Subcutaneous adipose tissue (tissue), 4 donors: ENCODE data around the gene MYH10. TPM values are rescaled to one million over a fixed set of nuclear protein-coding genes. Genes with fewer than 3 reads are reported as not detected.

Source experiments
- CTCF ChIP-seq: fragments of 450-650 bp; IDR thresholded peaks from one replicate; pipeline ENCODE4 v1.5.1; 2016; ENCODE audit warnings: low read depth, mild to moderate bottlenecking, control low read depth, antibody characterized with exemption, moderate library complexity
- total RNA-seq, 4 donors: library from RNA; depleted of rRNA; stranded (reverse); fragments of >200 nt; gene quantifications; one replicate each; pipeline ENCODE4 v1.1.0, GENCODE V29; 2016

The MYH10 gene
- total RNA-seq, 4 donors from 2014 or later = 39.8 to 70.6 (median 47.9) TPM

GRCh38 chr17:8629371-8630226, 926 bp downstream of the MYH10 start:
- TF ChIP-seq CTCF = no peak

DNA sequence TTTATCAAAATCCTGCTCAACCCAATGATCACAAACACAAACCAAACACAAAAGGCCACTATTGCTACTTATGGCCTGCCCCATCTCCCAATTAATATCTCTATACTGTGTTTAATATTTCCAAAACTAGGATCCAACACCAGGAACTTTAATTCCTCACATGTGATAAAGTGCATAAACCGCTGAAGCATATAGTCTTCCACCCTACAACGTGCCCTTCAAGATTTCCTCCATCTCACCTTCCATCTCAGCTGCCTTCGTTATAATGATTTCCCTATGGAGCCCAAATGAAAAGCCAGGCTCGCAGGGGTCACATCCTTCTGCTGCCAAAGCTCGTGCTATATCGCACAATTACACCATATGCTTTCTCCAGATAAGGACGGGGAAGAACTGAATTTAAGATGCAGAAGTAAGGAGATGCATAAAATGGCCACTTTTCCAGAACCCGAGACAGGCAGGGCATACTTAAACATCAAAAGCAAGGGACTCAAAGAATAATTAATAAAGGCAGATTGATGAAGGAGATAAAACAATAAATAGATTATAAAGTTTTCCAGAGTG, 1.8 kb downstream of the MYH10 start:
- TF ChIP-seq CTCF = no peak

- TF ChIP-seq CTCF = no peak
These were observed 2.4 kb downstream of the MYH10 start for GRCh38 chr17:8628172-8628571.

DNA sequence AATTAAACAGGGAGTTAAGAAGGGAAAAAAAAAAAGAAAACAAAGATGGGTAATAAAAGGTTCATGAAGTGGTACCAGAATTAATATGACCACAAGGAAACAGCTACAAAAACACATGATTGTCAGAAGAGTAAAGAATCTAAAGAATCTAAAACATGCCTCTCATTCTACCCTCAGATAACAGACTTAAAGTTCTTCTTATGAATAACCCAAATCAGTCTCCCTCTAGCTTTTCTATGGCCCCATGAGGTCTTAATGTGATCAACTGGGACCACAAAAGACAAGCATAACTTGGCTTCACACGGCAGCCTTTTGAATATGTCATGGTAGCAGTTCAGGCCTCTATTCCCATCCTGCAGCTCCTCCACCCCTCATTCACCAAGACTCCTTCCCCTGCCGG, 6.9 kb downstream of the MYH10 start:
- TF ChIP-seq CTCF = no peak

- no peak for TF ChIP-seq CTCF
These were observed 8.3 kb downstream of the MYH10 start for GRCh38 chr17:8622191-8622590.

GRCh38 chr17:8621585-8621984, 8.9 kb downstream of the MYH10 start:
- TF ChIP-seq CTCF = no peak

DNA sequence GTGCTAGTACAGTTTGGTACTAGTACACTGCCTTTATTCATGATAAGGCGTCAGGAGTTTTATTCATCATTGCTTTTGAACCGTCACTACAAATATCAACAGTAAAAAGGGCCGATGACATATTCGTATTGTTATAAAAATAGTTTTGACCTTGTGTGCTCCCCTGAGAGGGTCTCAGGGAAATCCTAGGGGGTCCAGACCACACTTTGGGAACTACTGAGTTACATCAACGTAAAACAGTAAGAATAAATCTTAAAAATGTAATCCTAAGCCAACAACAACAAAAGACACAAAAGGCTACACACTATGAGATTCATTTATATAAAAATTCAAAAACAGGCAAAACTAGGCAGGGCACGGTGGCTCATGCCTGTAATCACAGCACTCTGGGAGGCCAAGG, 11.2 kb downstream of the MYH10 start:
- TF ChIP-seq CTCF = no peak
